ENCODE measurements around the gene TMEM140.

The TMEM140 gene

DNA sequence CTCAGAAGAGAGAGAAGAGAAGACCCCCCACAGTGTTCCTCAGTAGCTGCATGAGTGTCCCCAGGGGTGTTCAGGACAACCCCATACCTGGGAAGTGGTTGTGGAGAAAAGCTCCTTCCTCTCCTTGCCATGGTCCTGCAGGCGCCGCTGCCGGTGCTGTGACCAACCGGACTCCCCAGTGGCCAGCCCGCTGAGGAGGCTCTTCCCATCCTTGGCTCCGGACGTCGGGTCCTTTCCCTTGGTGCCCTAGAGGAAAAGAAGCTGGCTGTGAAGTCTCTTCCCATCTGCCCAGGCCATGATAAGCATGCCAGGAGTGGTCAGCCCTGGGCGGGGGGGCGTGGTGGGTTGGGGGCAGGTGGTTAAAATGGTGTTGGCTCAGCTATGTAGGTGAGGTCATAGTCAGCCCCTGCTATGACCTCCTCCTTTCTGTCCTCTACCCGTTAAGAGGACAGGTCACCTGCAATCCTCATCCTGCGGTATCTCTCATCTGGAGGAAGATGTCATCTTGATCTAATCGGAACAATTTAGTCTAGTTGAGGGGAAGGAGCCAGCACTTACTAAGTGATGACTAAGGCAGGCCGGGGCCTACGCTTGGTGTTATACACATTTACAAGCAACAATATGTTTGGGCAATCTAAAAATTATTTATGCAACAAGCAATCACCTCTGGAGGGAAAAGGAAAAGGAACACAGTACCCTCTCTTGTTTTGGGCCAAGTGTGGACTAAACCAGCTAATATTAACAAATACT lies 50.2 kb downstream of the TMEM140 start:
- TF ChIP-seq ZFX (IDR thresholded peaks at IDR 0.05) (no peak), CTCF (conservative IDR thresholded peaks at IDR 0.05) (no peak)
- H3K27ac ChIP-seq = no peak overlapping the region

DNA sequence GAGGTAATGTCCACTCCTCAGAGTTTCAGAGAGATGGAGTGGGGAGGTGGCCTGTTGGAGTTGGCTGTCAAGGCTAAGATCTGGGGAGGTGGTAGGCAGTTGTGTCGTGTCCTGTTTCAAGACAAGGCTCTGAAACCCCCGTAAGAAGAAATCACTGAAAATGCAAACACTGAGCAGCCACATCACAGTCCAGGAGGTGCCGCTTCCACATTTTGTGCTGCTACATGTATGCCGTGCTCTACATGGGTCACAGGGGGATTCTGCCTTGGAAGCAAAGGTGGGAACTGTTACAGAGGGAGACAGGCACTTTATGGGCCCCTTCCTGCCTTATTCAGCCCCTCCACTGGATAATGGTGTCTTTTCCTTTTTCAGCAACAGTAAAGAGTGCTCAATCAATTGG lies 51.6 kb downstream of the TMEM140 start:
- no peak for TF ChIP-seq CTCF (conservative IDR thresholded peaks at IDR 0.05)
- no peak for TF ChIP-seq ZFX (IDR thresholded peaks at IDR 0.05)
- H3K27ac ChIP-seq = no peak overlapping the region

DNA sequence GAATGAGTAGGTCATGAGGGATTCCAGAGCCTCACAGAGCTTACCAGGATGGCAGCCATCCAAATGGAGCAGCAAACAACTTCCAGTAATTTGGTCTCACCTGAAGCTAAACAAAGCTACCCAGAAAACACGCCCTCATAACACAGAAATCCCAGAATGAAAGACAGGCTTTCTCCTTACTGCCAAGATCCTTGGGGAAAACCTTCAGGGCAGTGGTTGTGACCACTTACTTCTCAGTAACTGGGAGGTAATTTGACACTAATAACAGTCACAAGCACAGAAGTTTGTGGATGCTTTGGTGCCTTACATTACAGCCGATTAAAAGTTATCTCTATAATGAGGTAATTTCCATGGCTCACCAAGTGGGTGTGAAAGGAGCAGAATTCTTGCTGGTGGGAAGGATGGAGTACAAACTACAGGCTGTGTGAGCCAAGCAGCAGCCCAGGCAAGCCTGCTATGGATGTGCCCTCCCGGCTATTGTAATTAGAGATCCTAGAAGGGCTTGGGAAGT lies 53.0 kb downstream of the TMEM140 start:
- no peak overlapping the region for H3K27ac ChIP-seq

DNA sequence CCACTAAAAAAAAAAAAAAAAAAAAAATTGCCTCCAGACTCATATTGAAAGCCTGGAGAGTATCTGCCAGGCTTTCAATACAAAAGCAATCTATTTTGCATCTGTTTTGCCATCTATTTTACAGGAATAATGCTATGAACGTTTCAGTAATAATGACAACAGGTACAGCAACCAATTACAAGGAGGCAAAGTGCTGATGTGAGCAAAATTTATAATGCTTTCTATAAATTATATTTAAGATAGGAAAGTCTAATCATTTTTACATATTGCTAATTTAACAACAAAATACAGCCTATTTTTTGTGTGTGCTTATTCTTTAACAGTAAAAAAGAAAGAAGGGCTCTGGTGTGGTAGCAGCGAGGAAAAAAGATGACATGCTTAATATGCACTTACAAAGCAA lies 53.5 kb downstream of the TMEM140 start:
- H3K27ac ChIP-seq = no peak overlapping the region
- no peak for TF ChIP-seq ZFX (IDR thresholded peaks at IDR 0.05)
- TF ChIP-seq CTCF (conservative IDR thresholded peaks at IDR 0.05) = no peak

More for the DNA sequence above, 53.0 kb downstream of the TMEM140 start:
- no peak for TF ChIP-seq ZFX (IDR thresholded peaks at IDR 0.05)
- TF ChIP-seq CTCF (conservative IDR thresholded peaks at IDR 0.05) = no peak

- no peak overlapping the region for H3K27ac ChIP-seq
- TF ChIP-seq ZFX (IDR thresholded peaks at IDR 0.05) = no peak
- TF ChIP-seq CTCF (conservative IDR thresholded peaks at IDR 0.05) = no peak
Measured at GRCh38 chr7:135204341-135204749, 56.5 kb downstream of the TMEM140 start.

GRCh38 chr7:135204876-135205275 lies 57.0 kb downstream of the TMEM140 start:
- H3K27ac ChIP-seq = no peak overlapping the region
- TF ChIP-seq CTCF (conservative IDR thresholded peaks at IDR 0.05) (no peak), ZFX (IDR thresholded peaks at IDR 0.05) (no peak)

DNA sequence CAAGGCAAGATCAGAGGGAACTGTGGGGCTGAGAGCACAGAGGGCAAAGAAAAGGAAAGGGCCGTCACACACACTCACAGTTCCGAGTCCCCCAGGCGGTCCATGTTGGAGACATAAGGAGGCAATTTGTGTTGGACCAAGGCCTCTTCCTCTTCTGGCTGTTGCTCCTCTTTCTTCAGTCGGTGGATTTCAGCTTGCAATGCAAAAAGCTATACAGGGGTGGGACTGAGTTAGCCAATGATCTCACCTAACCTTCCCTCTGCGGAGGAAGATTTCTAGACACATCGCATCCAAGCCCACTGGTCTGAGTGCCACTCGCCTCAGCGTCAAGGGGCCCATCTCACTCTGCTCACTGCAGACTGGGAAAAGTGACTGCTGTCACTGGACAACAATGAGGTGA lies 58.0 kb downstream of the TMEM140 start:
- H3K27ac ChIP-seq = no peak overlapping the region
- no peak for TF ChIP-seq CTCF (conservative IDR thresholded peaks at IDR 0.05)
- no peak for TF ChIP-seq ZFX (IDR thresholded peaks at IDR 0.05)

Measured in C4-2B (cell line).